K562 (cell line): ENCODE data around the gene RAG2. TPM values are rescaled to one million over a fixed set of nuclear protein-coding genes. Genes with fewer than 3 reads are reported as not detected.
A peak's percentile ranks its signal among the peaks of the same experiment; 100 is the strongest.

Experiments
- DMBX1 ChIP-seq: fragments of 250-450 bp; sonication (Bioruptor Pico); IDR thresholded peaks from 2 replicates; pipeline ENCODE4 v1.8.0; 2022; ENCODE audit warnings: inconsistent platforms, mild to moderate bottlenecking, moderate library complexity, borderline replicate concordance
- GTF3C2 ChIP-seq: IDR thresholded peaks from 3 replicates; pipeline ENCODE4 v1.6.1; 2011; ENCODE audit warnings: borderline replicate concordance, mild to moderate bottlenecking, moderate library complexity; ENCODE audit not compliant: insufficient read length; ENCODE audit errors: extremely low read depth
- PTTG1 ChIP-seq: fragments of 450-650 bp; IDR thresholded peaks from 2 replicates; pipeline ENCODE4 v1.6.1; 2016; ENCODE audit warnings: low read depth, mild to moderate bottlenecking, missing genetic modification characterization, missing compliant biosample characterization
- ZNF639 ChIP-seq, 2 experiments: fragments of 200-800 bp in 1 of 2; sonication (Bioruptor generic) in 1 of 2; sonication (generic) in 1 of 2; formaldehyde crosslinking in 1 of 2; IDR thresholded peaks in 1 of 2; conservative IDR thresholded peaks in 1 of 2; 2 replicates each; pipeline versions ENCODE4 v1.5.0 to v1.6.1; 2016 to 2020; ENCODE audit warnings: missing compliant biosample characterization in 1 of 2, missing genetic modification characterization in 1 of 2, missing genetic modification reagents in 1 of 2
- polyA plus RNA-seq, 8 experiments: library from polyadenylated mRNA; depleted of rRNA in 4 of 8; stranded (reverse) in 5 of 8; unstranded in 3 of 8; fragments of >200 nt; fragmentation: Nextera tagmentation in 2 of 8; fragmentation: Illumina TruSeq in 1 of 8; extraction: Ambion mirVana in 2 of 8; extraction: Trizol in 1 of 8; gene quantifications; 2 replicates each; pipeline versions ENCODE4 v1.2.1 to v1.2.3, GENCODE V29; 2011 to 2014; ENCODE audit warnings: inconsistent platforms in 1 of 8, missing spikeins in 1 of 8
- total RNA-seq, 7 experiments: library from RNA; depleted of rRNA in 6 of 7; stranded (reverse); fragments of >200 nt in 6 of 7; fragmentation: Illumina TruSeq in 2 of 7; extraction: Trizol in 2 of 7; gene quantifications; 2 replicates each; pipeline versions ENCODE4 v1.2.1 to v1.2.3, GENCODE V29; 2011 to 2021; ENCODE audit warnings: low replicate concordance in 1 of 7
- TF ChIP-seq, protein P1 (sequence below): sonication (generic); formaldehyde crosslinking; IDR thresholded peaks from 2 replicates; pipeline ENCODE4 v1.8.1; 2022; ENCODE audit warnings: missing genetic modification reagents
- TF ChIP-seq, protein P2 (sequence below): conservative IDR thresholded peaks from 2 replicates; pipeline ENCODE4 v1.6.1; 2011; ENCODE audit warnings: low read depth, mild to moderate bottlenecking, low read length; ENCODE audit not compliant: control insufficient read depth

RAG2 gene
- total and polyA plus RNA-seq, 9 of the 15 experiments (the other 6 are each of a cell fraction or from before 2014, with no cell fraction given): 0.06 to 2.7 (median 0.26) TPM; not detected in 3

GRCh38 chr11:36594316-36594989 is 3.6 kb downstream of the RAG2 start, which contains the start of gene IFTAP (continued):
- TF ChIP-seq ZNF639 (CRISPR knock-in tag; conservative IDR thresholded peaks at IDR 0.05 in 1 of 2, IDR thresholded peaks at IDR 0.05 in 1 of 2): peak in 1 of 2 experiments; percentile 89; a peak in 2 of 4 replicates
- TF ChIP-seq DMBX1 (CRISPR knock-in tag): peak; percentile 78; the same call in 1 of the 2 replicates
- TF ChIP-seq, protein P1, sequence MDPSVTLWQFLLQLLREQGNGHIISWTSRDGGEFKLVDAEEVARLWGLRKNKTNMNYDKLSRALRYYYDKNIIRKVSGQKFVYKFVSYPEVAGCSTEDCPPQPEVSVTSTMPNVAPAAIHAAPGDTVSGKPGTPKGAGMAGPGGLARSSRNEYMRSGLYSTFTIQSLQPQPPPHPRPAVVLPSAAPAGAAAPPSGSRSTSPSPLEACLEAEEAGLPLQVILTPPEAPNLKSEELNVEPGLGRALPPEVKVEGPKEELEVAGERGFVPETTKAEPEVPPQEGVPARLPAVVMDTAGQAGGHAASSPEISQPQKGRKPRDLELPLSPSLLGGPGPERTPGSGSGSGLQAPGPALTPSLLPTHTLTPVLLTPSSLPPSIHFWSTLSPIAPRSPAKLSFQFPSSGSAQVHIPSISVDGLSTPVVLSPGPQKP: no peak
- no peak for TF ChIP-seq GTF3C2
- TF ChIP-seq, protein P2, sequence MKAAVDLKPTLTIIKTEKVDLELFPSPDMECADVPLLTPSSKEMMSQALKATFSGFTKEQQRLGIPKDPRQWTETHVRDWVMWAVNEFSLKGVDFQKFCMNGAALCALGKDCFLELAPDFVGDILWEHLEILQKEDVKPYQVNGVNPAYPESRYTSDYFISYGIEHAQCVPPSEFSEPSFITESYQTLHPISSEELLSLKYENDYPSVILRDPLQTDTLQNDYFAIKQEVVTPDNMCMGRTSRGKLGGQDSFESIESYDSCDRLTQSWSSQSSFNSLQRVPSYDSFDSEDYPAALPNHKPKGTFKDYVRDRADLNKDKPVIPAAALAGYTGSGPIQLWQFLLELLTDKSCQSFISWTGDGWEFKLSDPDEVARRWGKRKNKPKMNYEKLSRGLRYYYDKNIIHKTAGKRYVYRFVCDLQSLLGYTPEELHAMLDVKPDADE: peak; percentile 77; the same call in 1 of the 2 replicates
- TF ChIP-seq PTTG1 (tag): peak; percentile 69; the same call in 1 of the 2 replicates
